OCI-LY7 (cell line): ENCODE measurements around the gene SHTN1.

Source experiments
- EZH2phosphoT487 ChIP-seq: fragments of 200-600 bp; sonication (generic); IDR thresholded peaks from 2 replicates; pipeline ENCODE4 v1.6.1; 2018; ENCODE audit warnings: low read depth, borderline replicate concordance, mild to moderate bottlenecking, mixed run types, antibody characterized with exemption, low read length, moderate library complexity, mixed read lengths
- TF ChIP-seq, protein P1 (sequence below): fragments of 200-600 bp; sonication (generic); conservative IDR thresholded peaks from 2 replicates; pipeline ENCODE4 v1.5.1; 2014; ENCODE audit warnings: mild to moderate bottlenecking, antibody characterized with exemption, low read length, moderate library complexity, mixed read lengths

DNA sequence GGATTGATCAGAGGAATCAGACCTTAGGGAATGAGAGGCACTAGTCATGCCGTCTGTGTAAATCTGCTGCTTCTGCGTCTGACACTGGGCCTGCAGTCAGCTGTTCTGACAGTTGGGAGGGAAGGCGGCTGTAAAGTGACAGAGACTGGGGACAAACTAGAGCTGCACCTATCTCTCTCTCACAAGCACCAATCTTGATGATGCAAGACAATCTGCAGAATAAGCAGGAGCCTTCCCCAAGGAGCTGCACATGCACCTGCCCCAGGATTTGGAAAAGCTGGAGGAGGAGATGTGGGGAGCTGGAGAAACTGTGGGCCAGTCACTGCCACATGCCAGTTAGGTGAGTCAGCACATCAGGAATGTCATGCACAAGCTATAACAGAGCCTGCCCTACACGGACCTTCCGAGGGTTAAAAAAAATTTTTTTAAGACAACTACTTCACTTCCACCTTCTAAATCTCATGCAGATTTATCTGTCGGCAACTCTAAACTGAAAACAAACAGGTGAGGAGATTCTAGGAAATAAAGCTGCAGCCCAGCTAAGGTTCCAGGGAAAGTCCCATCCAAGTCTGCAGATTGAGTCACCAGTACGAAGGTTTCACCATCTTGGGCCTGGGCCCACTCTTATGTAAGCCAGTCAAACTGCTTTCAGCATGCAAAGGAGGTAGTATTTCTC lies 116.5 kb downstream of the SHTN1 start:
- no peak for TF ChIP-seq EZH2phosphoT487
- TF ChIP-seq, protein P1, sequence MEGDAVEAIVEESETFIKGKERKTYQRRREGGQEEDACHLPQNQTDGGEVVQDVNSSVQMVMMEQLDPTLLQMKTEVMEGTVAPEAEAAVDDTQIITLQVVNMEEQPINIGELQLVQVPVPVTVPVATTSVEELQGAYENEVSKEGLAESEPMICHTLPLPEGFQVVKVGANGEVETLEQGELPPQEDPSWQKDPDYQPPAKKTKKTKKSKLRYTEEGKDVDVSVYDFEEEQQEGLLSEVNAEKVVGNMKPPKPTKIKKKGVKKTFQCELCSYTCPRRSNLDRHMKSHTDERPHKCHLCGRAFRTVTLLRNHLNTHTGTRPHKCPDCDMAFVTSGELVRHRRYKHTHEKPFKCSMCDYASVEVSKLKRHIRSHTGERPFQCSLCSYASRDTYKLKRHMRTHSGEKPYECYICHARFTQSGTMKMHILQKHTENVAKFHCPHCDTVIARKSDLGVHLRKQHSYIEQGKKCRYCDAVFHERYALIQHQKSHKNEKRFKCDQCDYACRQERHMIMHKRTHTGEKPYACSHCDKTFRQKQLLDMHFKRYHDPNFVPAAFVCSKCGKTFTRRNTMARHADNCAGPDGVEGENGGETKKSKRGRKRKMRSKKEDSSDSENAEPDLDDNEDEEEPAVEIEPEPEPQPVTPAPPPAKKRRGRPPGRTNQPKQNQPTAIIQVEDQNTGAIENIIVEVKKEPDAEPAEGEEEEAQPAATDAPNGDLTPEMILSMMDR: no peak
